Activated CD4-positive, alpha-beta T cell treated with anti-CD3 and anti-CD28 coated beads, Interleukin-2, amount 10 ng/mL, durations not matched to agents 7 days and 5 days (primary cell): ENCODE results near the gene PMM2. TPM values are rescaled to one million over a fixed set of nuclear protein-coding genes. Genes with fewer than 3 reads are reported as not detected.
"Not testable (repeated sequence)": the region's sequence is repeated elsewhere in the genome, so short reads cannot be mapped to it uniquely, and the experiment has no call there.

Experiments used
- CTCF ChIA-PET: fragments of 350-600 bp; sonication (Branson Sonifier 250); formaldehyde crosslinking; loops from one replicate; lab custom pipeline; 2021; ENCODE audit warnings: antibody characterized with exemption; lab: Charles Lee
- POLR2A ChIA-PET: fragments of 350-600 bp; sonication (Branson Sonifier 250); formaldehyde crosslinking; loops from one replicate; lab custom pipeline; 2021; ENCODE audit warnings: antibody characterized with exemption; lab: Charles Lee
- DNase-seq: peaks from one replicate; pipeline ENCODE4 v3.0.0-alpha.2; 2020
- H3K27ac Mint-ChIP-seq: one replicate; pipeline ENCODE4 v1.8.0; 2021; ENCODE audit warnings: mild to moderate bottlenecking, moderate library complexity, mixed read lengths
- H3K27me3 Mint-ChIP-seq: one replicate; pipeline ENCODE4 v1.8.0; 2021; ENCODE audit warnings: mixed read lengths
- H3K36me3 Mint-ChIP-seq: one replicate; pipeline ENCODE4 v1.8.0; 2021; ENCODE audit warnings: low read depth, mixed read lengths
- H3K4me1 Mint-ChIP-seq: one replicate; pipeline ENCODE4 v1.8.0; 2021; ENCODE audit warnings: mixed read lengths
- H3K4me3 Mint-ChIP-seq: one replicate; pipeline ENCODE4 v1.8.0; 2021; ENCODE audit warnings: mild to moderate bottlenecking, moderate library complexity, mixed read lengths
- H3K9me3 Mint-ChIP-seq: one replicate; pipeline ENCODE4 v1.8.0; 2021; ENCODE audit warnings: mixed read lengths
- total RNA-seq, 2 experiments: library from RNA; stranded (reverse); gene quantifications; one replicate each; pipeline ENCODE4 v1.2.3, GENCODE V29; 2021

The PMM2 gene
- total RNA-seq, 2 experiments from 2014 or later, result 37.0 to 38.9 TPM

GRCh38 chr16:8831871-8832716 is 34.5 kb downstream of the PMM2 start:
- DNase-seq, result no peak
- H3K4me1 Mint-ChIP-seq, result peaks cover 23% of the 10 kb centered on the region
- H3K4me3 Mint-ChIP-seq, result no peak overlapping the region
- peaks cover 42% of the 10 kb centered on the region for H3K36me3 Mint-ChIP-seq
- no peaks in the 10 kb centered on the region for H3K9me3 Mint-ChIP-seq
- CTCF ChIA-PET, result interaction anchor here (0.7 kb wide), 1 partner anchor 9 kb away, joined by 3 read pairs; no protein-coding TSS in a partner anchor
- H3K27me3 Mint-ChIP-seq, result no peaks in the 10 kb centered on the region
- peak overlapping the region; percentile 68 for H3K27ac Mint-ChIP-seq
- POLR2A ChIA-PET, result no interaction called here

GRCh38 chr16:8832717-8833105 is 35.1 kb downstream of the PMM2 start:
- ChIA-PET POLR2A (no interaction called here), CTCF (no interaction called here)
- peak overlapping the region; percentile 68 for H3K27ac Mint-ChIP-seq
- no peak overlapping the region for H3K4me3 Mint-ChIP-seq
- peaks cover 23% of the 10 kb centered on the region for H3K4me1 Mint-ChIP-seq
- H3K27me3 Mint-ChIP-seq, result no peaks in the 10 kb centered on the region
- no peaks in the 10 kb centered on the region for H3K9me3 Mint-ChIP-seq
- no peak for DNase-seq
- H3K36me3 Mint-ChIP-seq, result peaks cover 42% of the 10 kb centered on the region

- H3K9me3 Mint-ChIP-seq, POLR2A ChIA-PET, DNase-seq, H3K4me3 Mint-ChIP-seq, H3K27ac Mint-ChIP-seq, H3K27me3 Mint-ChIP-seq, CTCF ChIA-PET: not testable (repeated sequence)
- Mint-ChIP-seq H3K4me1 (peaks cover 20% of the 10 kb centered on the region), H3K36me3 (peaks cover 10% of the 10 kb centered on the region)
Observed at GRCh38 chr16:8836797-8837196, 39.2 kb downstream of the PMM2 start.

- peaks cover 14% of the 10 kb centered on the region for H3K4me1 Mint-ChIP-seq
Observed at GRCh38 chr16:8837594-8837993, 40.0 kb downstream of the PMM2 start.

GRCh38 chr16:8842016-8842415 is 44.4 kb downstream of the PMM2 start:
- DNase-seq, H3K4me3 Mint-ChIP-seq, CTCF ChIA-PET, H3K9me3 Mint-ChIP-seq, H3K36me3 Mint-ChIP-seq, H3K4me1 Mint-ChIP-seq, H3K27me3 Mint-ChIP-seq, POLR2A ChIA-PET, H3K27ac Mint-ChIP-seq: not testable (repeated sequence)

More at GRCh38 chr16:8837594-8837993, 40.0 kb downstream of the PMM2 start:
- H3K9me3 Mint-ChIP-seq, H3K4me3 Mint-ChIP-seq, DNase-seq, POLR2A ChIA-PET, H3K27me3 Mint-ChIP-seq, H3K36me3 Mint-ChIP-seq, H3K27ac Mint-ChIP-seq, CTCF ChIA-PET: not testable (repeated sequence)

- CTCF ChIA-PET, H3K4me1 Mint-ChIP-seq, H3K27ac Mint-ChIP-seq, DNase-seq, H3K27me3 Mint-ChIP-seq, H3K4me3 Mint-ChIP-seq, POLR2A ChIA-PET, H3K36me3 Mint-ChIP-seq, H3K9me3 Mint-ChIP-seq: not testable (repeated sequence)
Observed at GRCh38 chr16:8843296-8843695, 45.7 kb downstream of the PMM2 start.

GRCh38 chr16:8845699-8846298 is 48.2 kb downstream of the PMM2 start:
- ChIA-PET CTCF (no interaction called here), POLR2A (no interaction called here)
- H3K4me3 Mint-ChIP-seq, result no peak overlapping the region

GRCh38 chr16:8846401-8846932 is 48.8 kb downstream of the PMM2 start:
- no peak overlapping the region for H3K4me3 Mint-ChIP-seq
- no peaks in the 10 kb centered on the region for H3K27me3 Mint-ChIP-seq
- no peaks in the 10 kb centered on the region for H3K9me3 Mint-ChIP-seq
- ChIA-PET POLR2A (no interaction called here), CTCF (no interaction called here)
- H3K27ac Mint-ChIP-seq, result no peak overlapping the region
- peaks cover 17% of the 10 kb centered on the region for H3K36me3 Mint-ChIP-seq
- H3K4me1 Mint-ChIP-seq, result peaks cover 14% of the 10 kb centered on the region
- no peak for DNase-seq

More at GRCh38 chr16:8845699-8846298, 48.2 kb downstream of the PMM2 start:
- DNase-seq, result no peak
- no peak overlapping the region for H3K27ac Mint-ChIP-seq
- H3K27me3 Mint-ChIP-seq, result no peaks in the 10 kb centered on the region
- H3K9me3 Mint-ChIP-seq, result no peaks in the 10 kb centered on the region
- peaks cover 11% of the 10 kb centered on the region for H3K4me1 Mint-ChIP-seq
- H3K36me3 Mint-ChIP-seq, result peaks cover 14% of the 10 kb centered on the region

GRCh38 chr16:8847145-8847544 is 49.5 kb downstream of the PMM2 start:
- Mint-ChIP-seq H3K36me3 (peaks cover 20% of the 10 kb centered on the region), H3K9me3 (no peaks in the 10 kb centered on the region)

GRCh38 chr16:8847623-8848022 is 50.0 kb downstream of the PMM2 start:
- POLR2A ChIA-PET, result no interaction called here
- no peak overlapping the region for H3K27ac Mint-ChIP-seq
- peaks cover 19% of the 10 kb centered on the region for H3K4me1 Mint-ChIP-seq
- DNase-seq, result no peak
- no peaks in the 10 kb centered on the region for H3K27me3 Mint-ChIP-seq
- no peak overlapping the region for H3K4me3 Mint-ChIP-seq
- peaks cover 21% of the 10 kb centered on the region for H3K36me3 Mint-ChIP-seq
- H3K9me3 Mint-ChIP-seq, result no peaks in the 10 kb centered on the region
- CTCF ChIA-PET, result no interaction called here

More at GRCh38 chr16:8847145-8847544, 49.5 kb downstream of the PMM2 start:
- no peak overlapping the region for H3K27ac Mint-ChIP-seq
- H3K27me3 Mint-ChIP-seq, result no peaks in the 10 kb centered on the region
- ChIA-PET CTCF (no interaction called here), POLR2A (no interaction called here)
- peaks cover 17% of the 10 kb centered on the region for H3K4me1 Mint-ChIP-seq
- H3K4me3 Mint-ChIP-seq, result no peak overlapping the region
- no peak for DNase-seq

- ChIA-PET CTCF (interaction anchor here (0.9 kb wide), 1 partner anchor 11 kb away, joined by 3 read pairs; no protein-coding TSS in a partner anchor), POLR2A (no interaction called here)
- Mint-ChIP-seq H3K27ac (peak overlapping the region; percentile 9), H3K4me1 (peaks cover 21% of the 10 kb centered on the region), H3K36me3 (peaks cover 27% of the 10 kb centered on the region), H3K4me3 (no peak overlapping the region), H3K9me3 (no peaks in the 10 kb centered on the region), H3K27me3 (no peaks in the 10 kb centered on the region)
- DNase-seq, result no peak
Observed at GRCh38 chr16:8848231-8848938, 50.7 kb downstream of the PMM2 start.

GRCh38 chr16:8848939-8849391 is 51.3 kb downstream of the PMM2 start:
- ChIA-PET CTCF (interaction anchor here (0.9 to 1.1 kb wide), 2 partner anchors 11 kb away, joined by 3 to 5 read pairs; no protein-coding TSS in a partner anchor), POLR2A (no interaction called here)
- Mint-ChIP-seq H3K4me1 (peaks cover 27% of the 10 kb centered on the region), H3K27ac (no peak overlapping the region), H3K9me3 (no peaks in the 10 kb centered on the region), H3K36me3 (peaks cover 27% of the 10 kb centered on the region), H3K4me3 (no peak overlapping the region), H3K27me3 (no peaks in the 10 kb centered on the region)
- no peak for DNase-seq
